HG03520 (cell line): Measurements from ENCODE around the gene GRK4.

Experiments used
- ATAC-seq: cut with Tn5 transposase; IDR thresholded peaks from one replicate; pipeline ENCODE4 v1.9.1; 2021; ENCODE audit warnings: mild to moderate bottlenecking, moderate library complexity; ENCODE audit not compliant: unreplicated experiment

GRK4 gene

GRCh38 chr4:3067473-3068001, 104.2 kb downstream of the GRK4 start:
- ATAC-seq = no peak

DNA sequence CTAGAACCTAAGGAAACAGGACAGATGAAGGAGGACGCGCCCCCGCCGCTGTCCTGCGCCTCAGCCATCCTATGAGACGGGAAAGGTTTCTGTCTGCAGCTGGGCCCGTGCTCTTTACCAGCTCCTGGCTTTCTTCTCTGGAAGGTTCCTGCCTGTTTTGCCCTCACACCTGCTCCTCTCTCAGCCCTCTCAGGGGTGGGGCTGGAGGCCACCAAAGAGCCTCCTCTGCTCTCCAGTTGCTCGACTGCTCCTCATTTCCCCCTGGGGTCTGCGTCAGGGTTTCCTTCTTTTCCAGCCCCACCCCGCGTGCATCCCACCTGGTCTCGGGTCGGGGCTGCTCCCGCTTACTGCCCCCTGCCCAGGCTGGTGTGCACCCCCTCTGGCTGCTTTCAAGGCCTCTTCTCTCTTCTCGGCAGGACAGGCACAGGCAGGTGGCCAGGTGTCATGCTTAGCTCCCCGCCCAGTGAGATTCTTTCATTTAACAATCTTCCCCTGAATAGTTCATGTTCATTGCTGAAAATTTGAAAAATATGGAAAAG, 106.4 kb downstream of the GRK4 start:
- ATAC-seq = no peak

- no peak for ATAC-seq
Observed at GRCh38 chr4:3070709-3071500, 107.5 kb downstream of the GRK4 start.

GRCh38 chr4:3071811-3072210, 108.4 kb downstream of the GRK4 start:
- no peak for ATAC-seq

DNA sequence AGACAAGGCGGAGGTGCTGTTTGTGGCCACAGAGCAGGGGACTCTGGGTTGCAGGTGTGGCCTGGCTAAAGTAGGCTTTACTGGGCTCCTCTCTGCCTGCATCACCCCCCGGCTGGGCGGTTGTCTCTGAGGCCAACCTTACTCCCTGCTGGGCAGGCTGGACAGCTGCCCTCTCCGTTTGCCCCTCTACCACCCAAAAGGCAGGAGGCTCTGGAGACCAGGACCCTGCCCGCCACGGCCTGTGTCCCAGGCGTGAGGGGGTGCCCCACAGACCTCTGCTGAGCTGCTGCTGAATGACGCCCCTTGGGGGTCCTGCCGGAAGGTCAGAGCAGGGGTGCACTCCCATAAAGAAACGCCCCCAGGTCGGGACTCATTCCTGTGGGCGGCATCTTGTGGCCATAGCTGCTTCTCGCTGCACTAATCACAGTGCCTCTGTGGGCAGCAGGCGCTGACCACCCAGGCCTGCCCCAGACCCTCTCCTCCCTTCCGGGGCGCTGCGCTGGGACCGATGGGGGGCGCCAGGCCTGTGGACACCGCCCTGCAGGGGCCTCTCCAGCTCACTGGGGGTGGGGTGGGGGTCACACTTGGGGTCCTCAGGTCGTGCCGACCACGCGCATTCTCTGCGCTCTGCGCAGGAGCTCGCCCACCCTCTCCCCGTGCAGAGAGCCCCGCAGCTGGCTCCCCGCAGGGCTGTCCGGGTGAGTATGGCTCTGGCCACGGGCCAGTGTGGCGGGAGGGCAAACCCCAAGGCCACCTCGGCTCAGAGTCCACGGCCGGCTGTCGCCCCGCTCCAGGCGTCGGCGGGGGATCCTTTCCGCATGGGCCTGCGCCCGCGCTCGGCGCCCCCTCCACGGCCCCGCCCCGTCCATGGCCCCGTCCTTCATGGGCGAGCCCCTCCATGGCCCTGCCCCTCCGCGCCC, 110.0 kb downstream of the GRK4 start:
- ATAC-seq = peak; percentile 18

- ATAC-seq = peak; percentile 81
Observed at GRCh38 chr4:3074078-3074845, 110.9 kb downstream of the GRK4 start, which contains the start of the genes HTT and HTT-AS. HTT (plus strand) TSS chr4:3074681; CDS start chr4:3074826, 145 bp downstream. HTT-AS (minus strand) TSS chr4:3074538.

DNA sequence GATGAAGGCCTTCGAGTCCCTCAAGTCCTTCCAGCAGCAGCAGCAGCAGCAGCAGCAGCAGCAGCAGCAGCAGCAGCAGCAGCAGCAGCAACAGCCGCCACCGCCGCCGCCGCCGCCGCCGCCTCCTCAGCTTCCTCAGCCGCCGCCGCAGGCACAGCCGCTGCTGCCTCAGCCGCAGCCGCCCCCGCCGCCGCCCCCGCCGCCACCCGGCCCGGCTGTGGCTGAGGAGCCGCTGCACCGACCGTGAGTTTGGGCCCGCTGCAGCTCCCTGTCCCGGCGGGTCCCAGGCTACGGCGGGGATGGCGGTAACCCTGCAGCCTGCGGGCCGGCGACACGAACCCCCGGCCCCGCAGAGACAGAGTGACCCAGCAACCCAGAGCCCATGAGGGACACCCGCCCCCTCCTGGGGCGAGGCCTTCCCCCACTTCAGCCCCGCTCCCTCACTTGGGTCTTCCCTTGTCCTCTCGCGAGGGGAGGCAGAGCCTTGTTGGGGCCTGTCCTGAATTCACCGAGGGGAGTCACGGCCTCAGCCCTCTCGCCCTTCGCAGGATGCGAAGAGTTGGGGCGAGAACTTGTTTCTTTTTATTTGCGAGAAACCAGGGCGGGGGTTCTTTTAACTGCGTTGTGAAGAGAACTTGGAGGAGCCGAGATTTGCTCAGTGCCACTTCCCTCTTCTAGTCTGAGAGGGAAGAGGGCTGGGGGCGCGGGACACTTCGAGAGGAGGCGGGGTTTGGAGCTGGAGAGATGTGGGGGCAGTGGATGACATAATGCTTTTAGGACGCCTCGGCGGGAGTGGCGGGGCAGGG, 111.7 kb downstream of the GRK4 start:
- ATAC-seq = no peak

- no peak for ATAC-seq
Observed at GRCh38 chr4:3075652-3075981, 112.2 kb downstream of the GRK4 start.

DNA sequence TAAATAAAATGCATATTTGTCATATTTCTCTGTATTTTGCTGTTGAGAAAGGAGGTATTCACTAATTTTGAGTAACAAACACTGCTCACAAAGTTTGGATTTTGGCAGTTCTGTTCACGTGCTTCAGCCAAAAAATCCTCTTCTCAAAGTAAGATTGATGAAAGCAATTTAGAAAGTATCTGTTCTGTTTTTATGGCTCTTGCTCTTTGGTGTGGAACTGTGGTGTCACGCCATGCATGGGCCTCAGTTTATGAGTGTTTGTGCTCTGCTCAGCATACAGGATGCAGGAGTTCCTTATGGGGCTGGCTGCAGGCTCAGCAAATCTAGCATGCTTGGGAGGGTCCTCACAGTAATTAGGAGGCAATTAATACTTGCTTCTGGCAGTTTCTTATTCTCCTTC, 114.4 kb downstream of the GRK4 start:
- ATAC-seq = peak; percentile 25

- ATAC-seq = no peak
Observed at GRCh38 chr4:3079694-3080123, 116.3 kb downstream of the GRK4 start.

DNA sequence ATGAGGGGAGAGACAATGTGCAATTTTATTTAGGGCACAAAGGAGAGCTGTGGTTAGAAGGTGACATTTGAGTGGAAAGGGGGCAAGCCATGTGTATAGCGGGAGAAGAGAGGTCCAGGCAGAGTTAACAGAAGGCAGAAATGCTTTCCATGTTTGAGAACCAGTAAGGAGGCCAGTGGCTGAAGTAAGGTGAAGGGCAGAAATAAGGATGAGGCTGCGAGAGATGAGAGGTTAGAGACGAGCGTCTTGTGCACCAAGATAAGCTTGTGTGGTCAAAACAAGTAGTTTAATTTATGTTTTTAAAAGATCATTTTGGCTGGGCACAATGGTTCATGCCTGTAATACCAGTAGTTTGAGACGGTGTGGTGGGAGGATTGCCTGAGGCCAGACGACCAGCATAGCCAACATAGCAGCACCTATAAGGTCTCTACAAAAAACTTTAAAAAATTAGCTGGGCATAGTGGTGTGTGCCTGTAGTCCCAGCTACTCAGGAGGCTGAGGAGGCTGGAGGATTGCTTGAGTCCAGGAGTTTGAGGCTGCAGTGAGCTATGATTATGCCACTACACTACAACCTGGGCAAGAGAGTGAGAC, 119.6 kb downstream of the GRK4 start:
- ATAC-seq = no peak

DNA sequence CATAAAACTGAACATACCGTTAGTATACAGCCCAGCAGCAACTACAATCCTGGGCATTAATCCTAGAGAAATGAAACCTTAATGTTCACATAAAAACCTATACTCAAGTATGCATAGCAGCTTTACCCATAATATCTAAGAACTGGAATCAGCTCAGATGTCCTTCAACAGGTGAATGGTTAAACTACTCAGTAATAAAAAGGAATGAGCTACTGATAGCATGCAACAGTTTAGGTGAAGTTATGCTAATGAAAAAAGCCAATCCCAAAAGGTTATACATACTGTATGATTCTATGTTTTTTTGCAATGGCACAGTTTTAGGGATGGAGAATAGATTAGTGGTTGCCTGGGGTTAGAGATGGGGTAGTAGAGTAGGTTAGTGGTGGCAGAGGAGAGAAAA, 120.4 kb downstream of the GRK4 start:
- ATAC-seq = no peak

- no peak for ATAC-seq
Observed at GRCh38 chr4:3085948-3086670, 122.7 kb downstream of the GRK4 start.

- no peak for ATAC-seq
Observed at GRCh38 chr4:3087115-3087797, 123.9 kb downstream of the GRK4 start.
